Non-pigmented ciliary epithelial cell (primary cell): ENCODE measurements around the gene DYSF.

Experiments
- DNase-seq: peaks from one replicate; pipeline ENCODE4 v3.0.0-alpha.2; 2010; ENCODE audit warnings: low read depth

Gene DYSF

DNA sequence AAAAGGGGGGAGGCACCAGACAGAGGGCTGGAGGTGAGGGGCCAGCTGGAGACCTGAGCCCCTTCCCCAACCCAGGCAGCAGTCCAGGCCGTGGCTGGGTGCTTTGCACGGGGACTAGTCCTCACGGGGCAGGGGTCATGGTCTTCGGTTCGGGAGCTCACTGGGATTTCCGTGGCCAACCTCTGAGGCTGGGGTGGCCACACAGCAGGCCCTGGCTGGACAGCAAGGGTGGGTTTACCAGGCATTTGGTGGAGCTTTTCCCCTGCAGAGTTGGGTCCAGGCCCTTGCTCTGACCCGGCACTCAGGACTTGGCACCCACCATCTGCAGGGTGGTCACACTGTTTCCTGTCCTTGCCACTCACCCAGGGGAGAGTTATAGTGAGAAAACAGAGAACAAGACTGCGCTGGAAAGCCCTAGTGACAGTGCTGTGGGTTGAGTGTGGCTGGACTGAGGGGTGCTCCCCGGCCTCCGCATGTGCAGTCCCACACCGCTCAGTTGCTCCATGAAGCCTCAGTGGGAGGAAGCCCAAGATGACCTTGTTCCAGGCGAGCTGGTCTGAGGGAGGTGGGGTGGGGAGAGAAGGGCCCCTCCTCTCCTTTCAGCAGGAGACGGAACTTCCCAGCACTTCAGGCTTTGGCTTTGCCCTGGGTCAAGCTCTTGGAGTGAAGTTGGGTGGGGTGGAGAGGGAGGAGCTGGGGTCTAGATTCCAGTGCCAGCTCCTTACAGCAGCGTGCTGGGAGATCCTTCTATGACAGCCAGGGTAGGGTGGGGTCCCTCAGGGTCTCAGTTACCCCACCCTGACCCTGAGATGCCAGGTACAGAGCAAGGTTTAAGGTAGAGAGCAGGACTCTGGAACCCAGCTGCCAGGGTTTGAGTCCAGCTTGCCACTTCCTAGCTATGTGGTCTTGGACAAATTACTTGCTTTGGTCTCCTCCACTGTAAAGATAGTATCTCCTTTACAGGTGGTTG is 219.8 kb downstream of the DYSF start:
- no peak for DNase-seq

DNA sequence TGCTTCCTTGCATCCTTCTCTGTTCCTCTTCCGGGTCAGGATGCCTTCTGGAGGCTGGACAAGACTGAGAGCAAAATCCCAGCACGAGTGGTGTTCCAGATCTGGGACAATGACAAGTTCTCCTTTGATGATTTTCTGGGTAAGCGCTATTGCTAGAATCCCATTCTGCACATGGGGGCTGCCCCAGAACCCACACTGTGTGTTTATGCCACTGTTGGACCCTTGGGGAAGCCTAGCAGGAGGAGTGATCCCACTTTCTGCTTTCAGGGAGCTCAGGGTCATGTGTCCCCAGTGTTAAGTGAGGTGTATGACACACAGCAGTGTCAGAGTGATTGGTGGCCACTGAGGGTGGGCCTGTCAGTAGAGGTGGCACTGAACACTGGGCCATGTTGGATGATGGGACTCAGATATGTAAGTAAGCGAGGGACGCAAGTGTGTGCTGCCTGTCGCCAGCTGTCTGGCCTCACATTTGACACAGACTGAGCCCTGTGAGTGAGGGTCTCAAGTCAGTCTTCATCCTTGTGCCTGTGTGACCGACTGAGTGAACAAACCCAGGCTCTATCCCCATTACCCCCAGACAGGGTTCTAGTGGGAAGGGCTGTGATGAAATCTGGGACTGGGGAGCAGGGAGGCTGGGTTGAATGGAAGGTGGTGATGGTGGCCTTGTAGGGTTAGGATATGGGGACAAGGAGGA is 220.9 kb downstream of the DYSF start:
- DNase-seq = no peak

- no peak for DNase-seq
These were observed 221.9 kb downstream of the DYSF start for GRCh38 chr2:71675296-71675695.

- no peak for DNase-seq
These were observed 225.5 kb downstream of the DYSF start for GRCh38 chr2:71678874-71679273.

DNA sequence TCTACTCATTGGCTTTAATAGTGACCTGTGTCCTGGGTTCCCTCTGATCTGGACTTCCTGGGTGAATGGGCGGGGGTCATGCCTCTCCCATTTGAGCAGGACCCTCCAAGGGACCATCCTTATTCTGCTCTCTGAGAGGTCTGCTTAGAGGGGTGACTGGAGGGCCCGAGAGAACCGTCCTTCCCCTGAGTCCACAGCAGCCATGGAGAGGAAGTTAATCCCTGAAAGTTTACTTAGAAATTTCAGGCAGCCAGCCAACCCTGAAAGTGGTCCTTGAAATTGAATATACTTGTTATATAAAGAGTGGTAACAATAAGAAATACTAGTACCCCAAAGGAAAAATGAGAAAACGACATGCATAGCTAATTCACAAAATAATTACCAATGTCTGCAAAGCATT is 226.1 kb downstream of the DYSF start:
- DNase-seq = no peak

DNA sequence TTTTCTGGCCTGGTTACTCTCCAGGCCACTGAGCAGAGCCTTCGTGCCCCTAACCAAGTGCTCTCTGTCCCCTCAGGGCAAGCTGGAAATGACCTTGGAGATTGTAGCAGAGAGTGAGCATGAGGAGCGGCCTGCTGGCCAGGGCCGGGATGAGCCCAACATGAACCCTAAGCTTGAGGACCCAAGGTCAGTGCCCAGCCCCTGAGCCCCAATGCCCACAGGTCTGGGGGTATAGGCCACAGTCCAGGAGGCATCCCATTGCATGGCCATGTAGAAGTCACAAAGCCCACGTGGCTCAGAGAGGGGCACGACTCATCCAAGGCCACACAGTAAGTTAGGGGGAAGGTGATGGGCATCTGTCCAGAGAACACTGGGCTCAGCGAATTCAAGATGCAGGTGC is 227.6 kb downstream of the DYSF start:
- DNase-seq = no peak

DNA sequence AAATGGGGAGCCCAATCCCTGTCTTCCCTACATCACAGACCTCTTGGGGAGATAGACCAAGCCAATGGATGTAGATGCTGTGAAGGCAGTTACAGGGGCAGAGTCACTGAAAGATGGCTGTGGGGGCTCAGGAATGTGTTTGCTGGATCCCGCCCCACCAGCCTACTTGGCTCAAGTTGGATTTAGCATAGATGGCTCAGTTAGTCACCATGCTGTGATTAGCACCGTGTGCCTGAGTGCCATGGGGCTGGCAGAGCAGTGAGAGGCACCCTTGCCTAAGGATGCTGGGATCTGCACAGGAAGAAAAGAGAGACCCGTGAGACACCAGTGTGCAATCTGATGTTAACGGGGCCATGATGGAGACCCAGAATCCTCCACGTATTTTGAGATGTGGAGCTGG is 228.3 kb downstream of the DYSF start:
- DNase-seq = no peak

- DNase-seq = no peak
These were observed 229.0 kb downstream of the DYSF start for GRCh38 chr2:71682341-71682740.

DNA sequence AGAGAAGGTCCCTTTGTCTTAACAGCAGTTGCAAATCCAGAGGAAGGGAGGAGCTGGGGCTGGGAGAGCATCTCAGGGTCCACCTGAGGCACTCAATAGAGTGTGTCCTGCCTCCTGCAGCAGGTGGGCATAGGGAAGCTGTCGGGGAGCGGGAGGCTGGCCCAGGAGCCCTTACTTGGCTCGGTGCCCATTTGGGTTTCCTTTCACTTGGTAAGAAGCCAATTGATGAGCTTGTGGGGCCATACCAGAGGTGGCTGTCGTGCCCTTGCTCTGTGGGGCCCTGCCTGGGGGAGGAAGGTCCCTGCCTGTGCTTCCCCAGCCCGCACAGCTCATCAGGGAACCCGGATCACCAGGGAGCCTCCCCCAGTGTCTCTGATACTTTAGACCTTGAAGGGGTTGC is 229.7 kb downstream of the DYSF start:
- no peak for DNase-seq

GRCh38 chr2:71683666-71684065 is 230.3 kb downstream of the DYSF start:
- DNase-seq = no peak

GRCh38 chr2:71684226-71685072 is 231.1 kb downstream of the DYSF start:
- DNase-seq = no peak

DNA sequence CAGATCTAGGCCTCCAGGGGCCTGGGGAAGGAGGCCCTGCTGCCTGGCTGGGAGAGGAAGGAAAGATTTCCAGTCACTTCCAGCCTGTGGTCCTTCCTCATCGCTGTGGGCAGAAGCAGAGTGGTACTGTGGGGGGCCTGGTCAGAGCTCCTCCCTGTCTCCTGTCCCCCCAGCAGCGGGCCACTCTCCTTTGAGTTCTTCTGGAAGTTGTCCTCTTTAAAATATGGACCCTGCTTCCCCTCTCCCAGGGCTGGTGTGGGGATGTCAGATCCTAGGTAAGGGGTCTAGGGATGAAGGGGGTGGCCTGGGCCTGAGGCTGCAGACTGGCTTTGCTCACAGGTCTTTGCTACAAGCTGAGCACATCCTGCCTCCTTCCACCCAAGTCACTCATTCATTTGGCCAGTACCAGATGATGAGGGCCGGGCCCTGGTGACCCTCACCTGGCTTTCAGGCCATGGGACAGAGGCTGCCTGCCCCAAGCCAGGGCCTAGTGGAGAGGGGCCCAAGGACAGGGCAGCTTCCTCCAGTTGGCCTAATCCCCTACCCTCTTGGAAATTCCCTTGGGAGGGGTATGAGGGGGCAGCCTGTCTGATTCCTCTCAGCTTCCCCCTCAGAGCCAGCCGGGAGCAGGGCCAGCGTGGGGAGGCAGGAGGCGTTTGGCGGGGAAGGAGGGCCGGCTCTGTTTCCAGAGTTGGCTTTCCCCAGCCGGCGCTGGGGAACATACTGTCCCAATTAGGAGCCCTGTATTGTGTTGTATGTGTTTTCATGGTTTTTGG is 231.9 kb downstream of the DYSF start:
- DNase-seq = no peak

GRCh38 chr2:71685941-71686611 is 232.7 kb downstream of the DYSF start:
- no peak for DNase-seq

DNA sequence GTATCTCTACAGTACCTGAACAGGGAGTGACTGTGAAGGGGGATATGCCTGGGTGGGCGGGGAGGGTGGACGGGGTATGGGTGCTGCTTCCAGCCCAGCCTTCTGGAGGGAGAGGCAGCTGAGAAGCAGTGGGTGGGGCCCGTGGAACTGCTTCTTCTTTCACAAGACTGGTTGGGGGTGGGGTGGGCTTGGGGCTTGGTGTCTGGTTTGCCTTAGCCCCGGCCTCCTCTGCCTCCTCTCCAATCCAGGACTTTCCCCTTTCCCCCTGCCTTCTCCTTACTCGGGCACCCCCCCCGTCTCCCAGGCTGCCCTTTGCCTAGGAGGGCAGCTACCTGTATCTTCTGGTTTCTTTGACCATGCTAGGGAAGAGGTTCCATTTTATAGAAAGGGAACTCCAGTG is 233.4 kb downstream of the DYSF start:
- no peak for DNase-seq

DNA sequence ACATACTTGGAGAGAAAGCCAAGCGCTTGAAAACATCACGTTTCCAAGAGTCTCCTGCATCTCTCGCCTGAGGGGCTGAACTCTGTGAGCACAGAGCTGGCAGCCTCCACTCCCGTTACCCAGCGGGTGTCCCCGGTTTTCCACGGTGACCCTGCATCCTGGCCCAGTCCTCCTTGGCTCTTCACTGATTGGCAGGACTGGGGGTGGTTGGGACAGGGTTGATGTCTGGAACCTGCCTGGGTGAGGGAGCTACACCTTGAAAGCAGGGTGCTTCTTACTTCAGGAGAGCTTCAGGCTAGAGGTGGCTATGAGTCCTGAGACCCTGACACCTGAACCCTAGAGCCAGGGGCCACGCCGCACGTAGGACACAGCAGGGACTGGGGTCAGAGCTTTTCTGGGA is 234.1 kb downstream of the DYSF start:
- no peak for DNase-seq

- no peak for DNase-seq
These were observed 235.2 kb downstream of the DYSF start for GRCh38 chr2:71688530-71688929.

- no peak for DNase-seq
These were observed 236.0 kb downstream of the DYSF start for GRCh38 chr2:71689393-71689792.

GRCh38 chr2:71689968-71690834 is 236.8 kb downstream of the DYSF start:
- no peak for DNase-seq

- no peak for DNase-seq
These were observed 237.6 kb downstream of the DYSF start for GRCh38 chr2:71690876-71691475.
